GM23248 (cell line): ENCODE results near the gene ANKS1B.

Experiments
- EZH2 ChIP-seq: fragments of 200-600 bp; sonication (generic); IDR thresholded peaks from 2 replicates; pipeline ENCODE4 v1.6.1; 2018; ENCODE audit warnings: antibody characterized with exemption, mild to moderate bottlenecking; ENCODE audit not compliant: insufficient read depth, poor library complexity, severe bottlenecking
- EZH2phosphoT487 ChIP-seq: fragments of 200-600 bp; sonication (generic); IDR thresholded peaks from 2 replicates; pipeline ENCODE4 v1.6.1; 2018; ENCODE audit warnings: antibody characterized with exemption, moderate library complexity, mild to moderate bottlenecking, low read depth; ENCODE audit not compliant: insufficient read depth

- no peak for TF ChIP-seq EZH2phosphoT487
- TF ChIP-seq EZH2: no peak
Measured at GRCh38 chr12:99976762-99977161, 8.0 kb downstream of the ANKS1B start.
